ENCODE data around the gene ARHGAP10. TPM values are rescaled to one million over a fixed set of nuclear protein-coding genes. Genes with fewer than 3 reads are reported as not detected.
A peak's percentile ranks its signal among the peaks of the same experiment; 100 is the strongest.

Gene ARHGAP10
- total RNA-seq, 2 donors from 2014 or later = 36.1 to 43.5 TPM

DNA sequence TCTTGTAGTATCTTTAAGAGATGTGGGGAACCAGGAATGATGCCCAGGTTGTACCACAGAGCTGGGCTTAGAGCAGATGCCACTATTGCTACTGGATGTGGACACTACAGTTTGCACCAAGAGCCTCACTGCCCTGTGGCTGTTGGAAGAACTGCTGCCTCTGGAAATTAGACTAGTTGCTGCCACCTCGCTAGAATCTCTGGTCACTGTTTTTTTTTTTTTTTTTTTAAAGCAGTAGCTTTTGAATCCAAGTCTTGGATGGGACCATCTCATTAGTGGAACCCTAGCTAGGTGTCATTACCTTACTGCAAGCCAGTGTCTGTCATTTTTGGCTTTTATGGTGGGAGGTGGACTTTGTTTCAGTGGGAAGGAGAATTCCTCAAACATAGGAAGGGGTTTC lies 105.5 kb downstream of the ARHGAP10 start:
- no peaks in the 10 kb centered on the region for H3K27me3 ChIP-seq
- DNase-seq (ENCODE audit: low spot score) = no peak
- H3K36me3 ChIP-seq = no peaks in the 10 kb centered on the region
- H3K4me1 ChIP-seq = peaks cover 0 to 47% of the 10 kb centered on the region in 2 donors
- H3K27ac ChIP-seq = peak overlapping the region; percentile 53 to 92
- TF ChIP-seq, protein P1, sequence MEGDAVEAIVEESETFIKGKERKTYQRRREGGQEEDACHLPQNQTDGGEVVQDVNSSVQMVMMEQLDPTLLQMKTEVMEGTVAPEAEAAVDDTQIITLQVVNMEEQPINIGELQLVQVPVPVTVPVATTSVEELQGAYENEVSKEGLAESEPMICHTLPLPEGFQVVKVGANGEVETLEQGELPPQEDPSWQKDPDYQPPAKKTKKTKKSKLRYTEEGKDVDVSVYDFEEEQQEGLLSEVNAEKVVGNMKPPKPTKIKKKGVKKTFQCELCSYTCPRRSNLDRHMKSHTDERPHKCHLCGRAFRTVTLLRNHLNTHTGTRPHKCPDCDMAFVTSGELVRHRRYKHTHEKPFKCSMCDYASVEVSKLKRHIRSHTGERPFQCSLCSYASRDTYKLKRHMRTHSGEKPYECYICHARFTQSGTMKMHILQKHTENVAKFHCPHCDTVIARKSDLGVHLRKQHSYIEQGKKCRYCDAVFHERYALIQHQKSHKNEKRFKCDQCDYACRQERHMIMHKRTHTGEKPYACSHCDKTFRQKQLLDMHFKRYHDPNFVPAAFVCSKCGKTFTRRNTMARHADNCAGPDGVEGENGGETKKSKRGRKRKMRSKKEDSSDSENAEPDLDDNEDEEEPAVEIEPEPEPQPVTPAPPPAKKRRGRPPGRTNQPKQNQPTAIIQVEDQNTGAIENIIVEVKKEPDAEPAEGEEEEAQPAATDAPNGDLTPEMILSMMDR (IDR thresholded peaks at IDR 0.05) = peak; percentile 15 to 51
- H3K9me3 ChIP-seq = no peaks in the 10 kb centered on the region
- H3K4me3 ChIP-seq = no peak overlapping the region

DNA sequence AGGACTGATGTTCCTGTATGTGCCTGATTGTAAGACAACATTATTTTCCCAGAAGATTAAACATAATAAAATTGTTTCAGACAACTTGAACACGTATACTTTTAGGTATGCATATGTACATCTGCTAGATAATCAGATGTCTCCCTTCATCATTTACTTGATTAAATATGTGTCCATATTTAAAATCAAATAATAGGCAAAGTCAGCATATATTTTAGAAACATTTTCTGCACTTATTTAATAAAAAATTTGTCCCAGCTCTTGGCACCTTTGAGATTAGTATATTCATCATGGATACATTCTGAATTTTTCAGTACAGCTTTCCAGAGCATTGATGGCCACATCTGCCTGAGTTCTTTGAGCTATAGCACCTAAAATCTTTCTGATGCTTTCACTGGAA lies 106.0 kb downstream of the ARHGAP10 start:
- Histone ChIP-seq H3K9me3 (no peaks in the 10 kb centered on the region), H3K4me3 (no peak overlapping the region), H3K4me1 (peaks cover 0 to 52% of the 10 kb centered on the region in 2 donors), H3K36me3 (no peaks in the 10 kb centered on the region), H3K27me3 (no peaks in the 10 kb centered on the region), H3K27ac (peak overlapping the region in 1 of 2 donors; percentile 92)
- TF ChIP-seq, protein P1 (IDR thresholded peaks at IDR 0.05) = no peak
- DNase-seq (ENCODE audit: low spot score) = no peak

DNA sequence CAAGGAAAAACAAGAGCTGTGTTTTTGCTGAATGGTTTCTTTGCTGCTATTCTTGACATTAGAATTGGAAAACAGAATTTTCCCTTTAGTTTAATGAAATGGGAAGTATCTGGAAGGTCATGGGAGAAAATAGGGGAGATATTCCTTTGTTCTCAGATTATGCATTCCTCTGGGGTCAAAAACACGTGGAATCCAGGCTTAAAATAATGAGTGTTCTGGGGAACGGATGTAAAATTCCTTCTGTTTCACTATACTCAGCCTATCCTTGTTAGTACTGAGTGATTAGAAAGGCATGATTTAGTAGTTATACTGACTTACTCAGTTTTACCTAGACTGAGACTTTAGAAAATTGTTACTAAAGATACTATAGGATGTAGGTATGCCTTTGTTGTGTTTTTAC lies 107.3 kb downstream of the ARHGAP10 start:
- DNase-seq (ENCODE audit: low spot score) = no peak
- H3K4me3 ChIP-seq = no peak overlapping the region
- no peaks in the 10 kb centered on the region for H3K27me3 ChIP-seq
- H3K4me1 ChIP-seq = peaks cover 0 to 56% of the 10 kb centered on the region in 2 donors
- H3K36me3 ChIP-seq = no peaks in the 10 kb centered on the region
- TF ChIP-seq, protein P1 (IDR thresholded peaks at IDR 0.05) = no peak
- H3K9me3 ChIP-seq = no peaks in the 10 kb centered on the region
- no peak overlapping the region for H3K27ac ChIP-seq

DNA sequence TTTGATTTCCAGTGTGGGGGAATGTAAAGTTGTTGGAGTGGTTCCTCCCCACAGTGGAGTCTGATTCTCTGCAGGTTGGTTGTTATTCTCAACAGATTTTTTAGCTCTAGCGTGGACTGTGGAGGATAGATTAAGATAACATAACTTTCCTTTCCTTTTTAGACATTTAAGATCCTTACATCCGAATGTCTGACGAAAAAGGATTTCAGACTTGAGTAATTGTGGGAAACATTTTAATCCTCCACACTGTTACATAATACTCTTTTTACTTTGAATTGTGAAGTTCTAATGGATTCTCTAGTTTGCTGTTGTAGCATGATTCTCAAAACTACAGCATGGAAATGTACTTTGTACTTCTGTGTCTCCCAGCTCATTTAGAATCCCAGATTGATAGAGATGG lies 107.8 kb downstream of the ARHGAP10 start:
- H3K9me3 ChIP-seq = no peaks in the 10 kb centered on the region
- H3K4me3 ChIP-seq = no peak overlapping the region
- H3K36me3 ChIP-seq = no peaks in the 10 kb centered on the region
- peaks cover 0 to 58% of the 10 kb centered on the region in 2 donors for H3K4me1 ChIP-seq
- DNase-seq (ENCODE audit: low spot score) = no peak
- TF ChIP-seq, protein P1 (IDR thresholded peaks at IDR 0.05) = no peak
- peak overlapping the region in 1 of 2 donors; percentile 7 for H3K27ac ChIP-seq
- H3K27me3 ChIP-seq = no peaks in the 10 kb centered on the region

DNA sequence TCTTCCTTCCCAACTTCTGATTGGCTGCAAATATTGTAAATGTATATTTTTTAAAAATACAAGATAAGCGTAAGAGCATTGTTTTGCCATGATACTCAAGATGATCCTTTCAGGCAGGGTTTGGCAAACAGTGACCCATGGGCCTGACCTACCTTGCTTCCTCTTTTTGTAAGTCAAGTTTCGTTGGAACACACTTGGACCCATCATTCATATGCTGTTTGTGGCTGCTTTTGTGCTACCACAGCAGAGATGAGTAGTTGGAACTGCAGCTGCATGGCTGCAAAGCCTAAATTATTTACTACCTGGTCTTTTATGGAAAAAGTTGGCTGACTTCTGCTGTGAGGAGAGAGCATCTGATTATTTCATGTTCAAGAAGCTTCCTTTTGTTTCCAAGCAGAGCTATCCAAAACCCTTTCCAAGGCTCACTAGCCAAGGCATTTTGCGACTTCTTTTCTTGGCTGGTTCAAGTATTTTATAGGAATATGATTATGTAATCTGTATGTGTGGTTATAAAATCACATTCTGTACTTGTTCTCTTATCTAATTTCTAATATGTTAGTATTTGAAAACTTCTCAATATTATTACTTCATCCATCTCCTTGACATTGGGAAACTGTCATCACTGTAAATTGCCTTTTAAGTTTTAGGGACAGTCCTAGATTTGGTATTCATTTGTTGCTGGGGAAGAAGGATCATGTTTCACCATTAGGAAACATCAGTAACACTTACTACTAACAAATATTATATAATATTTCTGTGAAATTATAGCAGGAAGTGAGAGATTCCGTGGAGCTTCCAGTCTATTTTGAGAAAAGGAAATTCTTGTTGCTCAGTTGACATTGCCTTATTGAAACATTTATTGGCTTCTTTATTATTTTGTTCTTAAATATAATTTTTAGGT lies 109.2 kb downstream of the ARHGAP10 start:
- H3K4me3 ChIP-seq = no peak overlapping the region
- H3K27ac ChIP-seq = no peak overlapping the region
- H3K9me3 ChIP-seq = no peaks in the 10 kb centered on the region
- H3K4me1 ChIP-seq = peaks cover 0 to 60% of the 10 kb centered on the region in 2 donors
- DNase-seq (ENCODE audit: low spot score) = no peak
- no peaks in the 10 kb centered on the region for H3K27me3 ChIP-seq
- no peaks in the 10 kb centered on the region for H3K36me3 ChIP-seq
- TF ChIP-seq, protein P1 (IDR thresholded peaks at IDR 0.05) = no peak

Data from right atrium auricular region (tissue), 2 donors.